ENCODE measurements around the gene MIEN1. TPM values are rescaled to one million over a fixed set of nuclear protein-coding genes. Genes with fewer than 3 reads are reported as not detected.
A peak's percentile ranks its signal among the peaks of the same experiment; 100 is the strongest.

MIEN1 gene
- total and polyA plus RNA-seq, 2 donors (not counting 1 experiment from before 2014, with no cell fraction given), result 41.1 to 63.2 TPM

- DNase-seq (peak; percentile 58), ATAC-seq (ENCODE audit: low read depth) (no peak)
- Mint-ChIP-seq H3K27ac (peak overlapping the region; percentile 97), H3K4me1 (peaks cover 72% of the 10 kb centered on the region), H3K9me3 (ENCODE audit: insufficient read depth) (peaks cover 2% of the 10 kb centered on the region), H3K27me3 (no peaks in the 10 kb centered on the region), H3K4me3 (peak overlapping the region; percentile 84)
- no peak overlapping the region for H2AFZ ChIP-seq (ENCODE audit: insufficient read depth, low read depth, low read length, poor library complexity, severe bottlenecking)
- peaks cover 0 to 22% of the 10 kb centered on the region in 2 experiments for H3K36me3 ChIP-seq (replicated peaks in 1 of 2; ENCODE audit: control extremely low read depth in 1 of 2, control insufficient read depth in 1 of 2, extremely low read depth in 1 of 2, insufficient read depth in 2 of 2, low read length in 1 of 2)
- no peak overlapping the region for H3K4me3 ChIP-seq (ENCODE audit: control extremely low read depth in 1 of 5, extremely low read depth in 1 of 5, insufficient read depth in 1 of 5, low read depth in 2 of 5, low read length in 4 of 5)
- H3K4me2 ChIP-seq (replicated peaks; ENCODE audit: low read depth, low read length, poor library complexity, severe bottlenecking), result peak overlapping the region; percentile 89
- peaks cover 65 to 80% of the 10 kb centered on the region in 2 donors for H3K4me1 ChIP-seq (ENCODE audit: control insufficient read depth in 2 of 2, insufficient read depth in 2 of 2, low read length in 2 of 2)
- H3K9me3 ChIP-seq (ENCODE audit: control extremely low read depth in 1 of 3, control insufficient read depth in 2 of 3, insufficient read depth in 1 of 3, low read length in 2 of 3), result peaks cover 0 to 5% (median 0%) of the 10 kb centered on the region in 3 donors
- peak overlapping the region; percentile 100 for H3K27ac ChIP-seq (ENCODE audit: low read length in 2 of 2)
- TF ChIP-seq CTCF (IDR thresholded peaks at IDR 0.05), result no peak
- TF ChIP-seq EZH2 (IDR thresholded peaks at IDR 0.05; ENCODE audit: borderline replicate concordance, insufficient read depth, low read depth, low read length, poor library complexity, severe bottlenecking), result no peak
- POLR2A ChIA-PET, result interaction anchor here (0.6 to 3.1 kb wide), 6 partner anchors 12 to 106 kb away, joined by 3 to 14 read pairs (median 6); partner anchors contain the start of gene IKZF3
- intact Hi-C loops (cut with micrococcal nuclease), result loop anchor here (2.0 to 10.0 kb wide), 2 partner anchors 63 to 167 kb away; partner anchors contain the start of genes LRRC3C and ORMDL3
- CTCF ChIA-PET, result interaction anchor here (0.9 to 3.6 kb wide), 14 partner anchors 12 to 222 kb away, joined by 3 to 32 read pairs (median 6); partner anchors contain the start of genes IKZF3 and PSMD3
- H4K20me1 ChIP-seq (ENCODE audit: control insufficient read depth, insufficient read depth, low read length, poor library complexity, severe bottlenecking), result no peaks in the 10 kb centered on the region
- H3K27me3 ChIP-seq (replicated peaks in 1 of 4; ENCODE audit: control extremely low read depth in 1 of 4, control insufficient read depth in 3 of 4, insufficient read depth in 4 of 4, low read length in 3 of 4), result no peaks in the 10 kb centered on the region
- 27% methylated on average over 7 of the region's 12 CpGs for WGBS (ENCODE audit: insufficient coverage)
- H3K9ac ChIP-seq (ENCODE audit: low read length), result peak overlapping the region; percentile 4
- peaks cover 51% of the 10 kb centered on the region for H3K79me2 ChIP-seq (ENCODE audit: control insufficient read depth, insufficient read depth, low read length)
These were observed 27.9 kb upstream of the MIEN1 start for GRCh38 chr17:39757931-39758873.
